Thymus (tissue), 11 donors: ENCODE measurements around the gene ZDHHC22. TPM values are rescaled to one million over a fixed set of nuclear protein-coding genes. Genes with fewer than 3 reads are reported as not detected.

Experiments used
- DNase-seq, 9 donors: peaks; one replicate each; pipeline ENCODE4 v3.0.0-alpha.2; 2013; ENCODE audit warnings: low spot score in 9 of 9, low read depth in 6 of 9, missing footprints in 1 of 9
- H3K27ac ChIP-seq, 2 donors: one replicate each; pipeline ENCODE4 v1.5.1; 2013; ENCODE audit warnings: control low read depth in 1 of 2, low read depth in 1 of 2, low read length in 1 of 2, mild to moderate bottlenecking in 1 of 2, moderate library complexity in 1 of 2
- H3K27me3 ChIP-seq, 2 donors: one replicate each; pipeline ENCODE4 v1.5.1; 2013; ENCODE audit warnings: low read length in 1 of 2; ENCODE audit not compliant: control insufficient read depth in 2 of 2, insufficient read depth in 1 of 2
- H3K36me3 ChIP-seq, 2 donors: one replicate each; pipeline ENCODE4 v1.5.1; 2013; ENCODE audit warnings: low read length in 1 of 2, mild to moderate bottlenecking in 1 of 2, moderate library complexity in 1 of 2; ENCODE audit not compliant: control insufficient read depth in 2 of 2, insufficient read depth in 2 of 2
- H3K4me1 ChIP-seq, 2 donors: one replicate each; pipeline ENCODE4 v1.5.1; 2013; ENCODE audit warnings: low read length in 2 of 2; ENCODE audit not compliant: control insufficient read depth in 2 of 2, insufficient read depth in 2 of 2
- H3K4me3 ChIP-seq, 2 donors: one replicate each; pipeline ENCODE4 v1.5.1; 2013; ENCODE audit warnings: low read length in 2 of 2, control low read depth in 1 of 2, mild to moderate bottlenecking in 1 of 2
- H3K9me3 ChIP-seq, 2 donors: one replicate each; pipeline ENCODE4 v1.5.1; 2013; ENCODE audit warnings: low read length in 1 of 2, mild to moderate bottlenecking in 1 of 2; ENCODE audit not compliant: control insufficient read depth in 2 of 2, insufficient read depth in 1 of 2
- WGBS: extraction: QIAGEN DNeasy Blood & Tissue Kit; methylation state at CpG from one replicate; pipeline ENCODE4 v1.1.7; 2013; 5-methylcytosine and 5-hydroxymethylcytosine counted together
- polyA plus RNA-seq: library from polyadenylated mRNA; stranded (reverse); fragments of 200-250 nt; gene quantifications from one replicate; pipeline ENCODE4 v1.2.3, GENCODE V29; 2013
- total RNA-seq: library from RNA; stranded (reverse); fragments of 120-200 nt; gene quantifications from one replicate; pipeline ENCODE4 v1.2.4, GENCODE V29; 2013
- donor health status: healthy.

The ZDHHC22 gene
- total and polyA plus RNA-seq, 2 donors: 0.05 TPM; not detected in 1

DNA sequence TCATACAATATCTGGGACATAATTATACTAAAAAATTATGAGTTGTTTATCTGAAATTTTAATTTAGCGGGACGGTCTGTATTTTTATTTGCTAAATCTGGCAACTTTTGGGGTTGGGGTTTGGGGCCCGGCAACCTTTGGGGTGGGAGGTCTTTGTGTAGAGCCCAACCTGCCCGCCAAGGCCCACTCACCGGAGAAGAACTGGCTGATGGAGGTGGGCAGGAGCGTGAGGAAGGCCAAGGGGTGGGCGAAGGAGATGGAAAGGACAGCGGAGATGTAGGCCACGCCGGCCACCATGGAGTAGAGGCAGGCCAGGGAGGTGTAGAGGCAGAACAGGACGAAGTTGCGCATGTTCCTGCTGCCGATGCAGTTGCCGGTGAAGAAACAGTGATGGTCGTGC lies 2.6 kb downstream of the ZDHHC22 start:
- Histone ChIP-seq H3K36me3 (no peaks in the 10 kb centered on the region), H3K27me3 (peaks cover 38 to 85% of the 10 kb centered on the region in 2 donors), H3K4me1 (peaks cover 0 to 11% of the 10 kb centered on the region in 2 donors), H3K9me3 (peaks cover 0 to 5% of the 10 kb centered on the region in 2 donors), H3K4me3 (no peak overlapping the region), H3K27ac (no peak overlapping the region)
- WGBS: 87% methylated on average over 15 of the region's 15 CpGs
- DNase-seq: no peak

DNA sequence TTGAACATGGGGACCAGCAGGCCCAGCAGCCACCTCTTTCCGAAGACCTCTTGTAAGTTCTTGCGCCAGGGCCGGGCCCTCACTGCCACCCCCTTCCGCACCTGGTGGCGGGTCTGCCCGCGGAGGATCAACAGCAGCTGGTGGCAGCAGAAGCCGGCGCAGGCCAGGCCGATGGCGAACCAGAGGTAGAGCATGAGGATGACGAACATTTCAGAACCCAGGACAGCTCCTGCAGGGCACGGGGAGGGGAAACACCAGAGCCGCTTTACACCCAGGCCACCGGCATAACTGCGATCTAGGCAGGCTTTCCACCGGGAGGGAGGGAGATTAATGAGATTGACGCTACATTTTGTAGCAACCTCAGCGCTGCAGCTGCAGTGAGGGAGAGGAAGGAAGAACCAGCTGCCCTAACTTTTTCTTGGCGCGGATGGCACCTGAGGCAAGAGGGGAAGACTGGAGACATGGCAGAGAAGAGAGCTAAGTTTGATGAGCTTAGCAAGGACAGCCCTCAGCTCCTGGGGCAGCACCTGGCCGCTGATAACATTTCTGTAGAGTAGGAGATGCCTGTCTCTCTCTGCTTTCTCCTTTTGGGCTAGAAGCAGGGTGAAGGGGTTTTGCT lies 7.8 kb downstream of the ZDHHC22 start:
- DNase-seq: peak; percentile 67 to 90 (median 77)
- Histone ChIP-seq H3K9me3 (no peaks in the 10 kb centered on the region), H3K36me3 (no peaks in the 10 kb centered on the region), H3K4me3 (no peak overlapping the region), H3K4me1 (peaks cover 0 to 5% of the 10 kb centered on the region in 2 donors), H3K27me3 (peaks cover 0 to 55% of the 10 kb centered on the region in 2 donors), H3K27ac (no peak overlapping the region)
- WGBS: 6% methylated on average over 22 of the region's 22 CpGs

DNA sequence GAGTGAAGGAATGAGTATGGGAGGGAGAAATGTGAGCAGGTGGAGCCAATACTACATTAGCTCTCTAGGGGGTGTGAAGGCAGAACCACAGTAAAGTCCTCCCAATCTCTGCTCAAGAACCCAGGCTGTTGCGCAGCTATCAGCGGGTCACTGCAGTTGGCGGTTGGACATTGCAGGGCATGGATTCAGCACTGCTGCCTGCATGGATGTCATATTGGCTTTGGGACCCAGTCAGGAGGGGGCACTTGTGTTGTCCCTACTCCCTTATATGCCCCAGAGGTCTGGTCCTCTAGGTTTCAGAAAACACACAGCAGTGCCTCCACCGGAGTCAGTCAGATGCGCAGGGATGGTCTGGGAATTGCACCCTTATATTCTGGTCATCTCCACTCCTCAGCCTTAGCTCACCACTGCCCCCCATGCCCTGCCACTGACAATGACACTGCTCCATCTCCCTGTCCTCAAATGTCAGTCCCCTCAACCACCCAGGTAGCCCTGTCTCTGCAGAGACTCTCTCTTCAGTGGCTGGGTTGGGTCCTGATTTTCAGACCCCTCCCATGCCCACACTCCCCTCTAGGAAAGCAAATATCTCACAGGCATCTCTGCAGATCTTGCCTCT lies 9.6 kb downstream of the ZDHHC22 start:
- peaks cover 0 to 5% of the 10 kb centered on the region in 2 donors for H3K4me1 ChIP-seq
- no peaks in the 10 kb centered on the region for H3K9me3 ChIP-seq
- no peak overlapping the region for H3K27ac ChIP-seq
- 99% methylated on average over 5 of the region's 5 CpGs for WGBS
- H3K27me3 ChIP-seq: peaks cover 0 to 55% of the 10 kb centered on the region in 2 donors
- H3K4me3 ChIP-seq: no peak overlapping the region
- DNase-seq: no peak
- H3K36me3 ChIP-seq: no peaks in the 10 kb centered on the region

DNA sequence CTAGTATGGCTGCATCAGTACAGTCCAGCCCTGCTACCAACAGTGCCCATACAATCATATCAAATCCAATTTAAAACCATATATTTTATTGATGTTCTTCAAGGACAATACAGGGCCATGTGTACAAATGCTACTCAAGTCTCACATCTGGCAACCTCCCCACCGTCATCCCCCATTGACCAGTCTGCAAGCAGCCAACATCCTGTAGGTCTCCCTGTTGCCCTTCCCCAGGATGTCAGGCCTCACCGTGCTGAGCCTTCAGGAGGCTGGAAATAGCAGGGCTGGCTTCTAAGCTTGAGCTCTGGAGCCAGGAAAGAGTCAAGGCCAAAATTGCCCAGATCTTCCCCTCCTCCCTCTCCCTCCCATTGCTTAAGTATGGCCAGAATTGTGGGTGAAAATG lies 10.4 kb downstream of the ZDHHC22 start:
- Histone ChIP-seq H3K27me3 (peaks cover 0 to 58% of the 10 kb centered on the region in 2 donors), H3K9me3 (no peaks in the 10 kb centered on the region), H3K4me1 (peaks cover 0 to 5% of the 10 kb centered on the region in 2 donors), H3K4me3 (no peak overlapping the region), H3K36me3 (no peaks in the 10 kb centered on the region), H3K27ac (no peak overlapping the region)
- DNase-seq: no peak
- 75% methylated on average over 2 of the region's 2 CpGs for WGBS

DNA sequence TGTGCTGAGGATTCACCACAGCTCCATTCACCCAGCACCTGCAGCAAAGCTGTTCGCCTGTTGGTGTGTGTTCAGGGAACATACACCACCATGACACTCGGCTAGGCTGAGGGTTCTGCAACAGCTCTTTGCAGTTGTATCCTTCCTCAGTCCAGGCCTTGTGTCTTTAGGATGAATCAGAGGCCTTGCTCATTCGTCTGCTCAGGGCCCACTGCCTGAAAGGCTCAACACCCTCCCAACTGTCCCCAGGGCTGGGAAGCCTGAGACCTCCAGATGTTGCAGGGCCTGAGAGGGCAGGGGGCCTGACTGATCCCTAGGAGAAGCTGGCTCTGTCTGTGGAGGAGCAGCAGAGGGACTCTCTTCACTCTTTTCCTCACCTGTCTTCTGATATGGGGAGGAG lies 11.2 kb downstream of the ZDHHC22 start:
- Histone ChIP-seq H3K9me3 (no peaks in the 10 kb centered on the region), H3K36me3 (no peaks in the 10 kb centered on the region), H3K4me3 (no peak overlapping the region), H3K27me3 (peaks cover 4 to 63% of the 10 kb centered on the region in 2 donors), H3K4me1 (peaks cover 0 to 7% of the 10 kb centered on the region in 2 donors), H3K27ac (no peak overlapping the region)
- no peak for DNase-seq
- WGBS: 84% methylated on average over 3 of the region's 3 CpGs

DNA sequence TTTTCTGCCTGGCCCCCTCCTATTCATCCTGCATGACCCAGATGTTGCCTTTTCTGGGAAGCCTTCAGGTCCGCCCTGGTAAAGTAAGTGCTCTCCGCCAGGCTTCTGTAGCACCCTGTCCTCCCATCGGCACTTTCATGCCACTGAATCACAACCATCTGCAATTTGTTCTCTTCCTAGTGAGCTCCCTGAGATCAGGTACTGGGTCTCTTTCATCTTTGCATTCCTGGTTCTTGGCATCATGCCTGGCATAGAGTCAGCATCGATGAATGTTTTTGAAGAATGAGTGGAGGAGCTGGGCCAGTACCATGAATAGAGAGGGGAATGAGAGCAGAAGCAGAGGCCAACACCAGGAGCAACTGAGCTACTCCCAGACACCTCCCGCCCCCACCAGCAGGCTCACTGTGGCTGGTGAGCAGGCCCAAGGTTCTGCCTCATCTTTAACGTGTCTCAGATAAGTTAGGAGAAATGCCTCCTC lies 13.1 kb downstream of the ZDHHC22 start:
- no peak overlapping the region for H3K27ac ChIP-seq
- no peaks in the 10 kb centered on the region for H3K36me3 ChIP-seq
- 88% methylated on average over 6 of the region's 6 CpGs for WGBS
- peaks cover 13 to 70% of the 10 kb centered on the region in 2 donors for H3K27me3 ChIP-seq
- peaks cover 0 to 20% of the 10 kb centered on the region in 2 donors for H3K4me1 ChIP-seq
- DNase-seq: no peak
- H3K4me3 ChIP-seq: no peak overlapping the region
- H3K9me3 ChIP-seq: no peaks in the 10 kb centered on the region

DNA sequence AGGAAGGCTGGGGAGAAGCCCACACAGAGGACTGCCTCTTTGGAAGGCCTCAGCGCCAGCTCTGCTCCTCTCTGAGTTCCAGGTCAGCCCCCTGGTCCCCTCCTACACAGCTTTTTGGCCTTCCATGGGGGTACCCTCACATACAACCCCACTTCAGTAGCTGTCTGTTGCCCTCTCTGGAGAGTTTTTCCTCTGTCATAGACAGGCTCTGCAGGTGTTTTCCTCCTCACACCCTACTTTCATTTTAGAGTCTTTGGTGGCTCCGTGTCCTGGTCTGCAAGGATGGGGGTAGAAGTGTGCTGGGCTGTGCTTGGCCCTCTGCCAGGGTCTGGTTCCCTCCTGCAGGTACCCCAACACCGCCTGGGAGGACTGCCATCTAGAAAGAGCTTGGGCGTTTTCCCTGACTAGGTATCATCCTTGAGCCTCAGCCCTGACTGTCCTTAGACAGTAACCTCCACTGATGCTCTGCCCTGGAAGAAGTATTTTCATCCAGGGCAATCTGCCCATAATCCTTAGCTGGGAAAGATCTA lies 15.1 kb downstream of the ZDHHC22 start:
- Histone ChIP-seq H3K4me3 (no peak overlapping the region), H3K27me3 (peaks cover 13 to 62% of the 10 kb centered on the region in 2 donors), H3K36me3 (no peaks in the 10 kb centered on the region), H3K4me1 (peaks cover 3 to 38% of the 10 kb centered on the region in 2 donors), H3K27ac (no peak overlapping the region), H3K9me3 (no peaks in the 10 kb centered on the region)
- WGBS: 63% methylated on average over 4 of the region's 4 CpGs
- DNase-seq: no peak

DNA sequence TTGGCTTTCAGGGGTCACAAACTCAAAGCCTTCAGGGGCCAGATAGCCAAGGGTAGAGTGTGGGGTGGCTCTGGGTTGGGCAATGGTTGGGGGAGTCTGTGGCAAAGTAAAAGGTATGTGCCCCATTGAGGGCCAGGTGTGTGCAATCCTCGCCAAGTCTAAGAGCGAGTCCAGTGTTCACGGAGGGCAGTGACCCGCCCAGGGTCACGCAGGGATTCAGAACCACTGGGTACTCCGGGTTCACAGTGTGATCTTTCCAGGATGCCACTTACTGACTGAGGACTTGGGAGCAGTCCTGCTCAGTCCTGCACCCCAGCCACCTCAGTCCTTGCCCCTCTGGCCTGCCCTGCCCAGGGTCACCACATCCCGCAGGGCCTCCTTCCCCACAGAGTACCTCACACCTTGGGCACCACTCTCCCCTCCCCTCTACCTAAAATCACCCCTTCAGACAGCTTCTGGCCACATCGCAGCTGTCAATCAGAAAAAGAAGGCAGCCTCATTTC lies 15.7 kb downstream of the ZDHHC22 start:
- Histone ChIP-seq H3K27me3 (peaks cover 13 to 60% of the 10 kb centered on the region in 2 donors), H3K27ac (no peak overlapping the region), H3K4me1 (peaks cover 3 to 44% of the 10 kb centered on the region in 2 donors), H3K4me3 (no peak overlapping the region), H3K36me3 (no peaks in the 10 kb centered on the region), H3K9me3 (no peaks in the 10 kb centered on the region)
- no peak for DNase-seq
- WGBS: 95% methylated on average over 8 of the region's 8 CpGs

DNA sequence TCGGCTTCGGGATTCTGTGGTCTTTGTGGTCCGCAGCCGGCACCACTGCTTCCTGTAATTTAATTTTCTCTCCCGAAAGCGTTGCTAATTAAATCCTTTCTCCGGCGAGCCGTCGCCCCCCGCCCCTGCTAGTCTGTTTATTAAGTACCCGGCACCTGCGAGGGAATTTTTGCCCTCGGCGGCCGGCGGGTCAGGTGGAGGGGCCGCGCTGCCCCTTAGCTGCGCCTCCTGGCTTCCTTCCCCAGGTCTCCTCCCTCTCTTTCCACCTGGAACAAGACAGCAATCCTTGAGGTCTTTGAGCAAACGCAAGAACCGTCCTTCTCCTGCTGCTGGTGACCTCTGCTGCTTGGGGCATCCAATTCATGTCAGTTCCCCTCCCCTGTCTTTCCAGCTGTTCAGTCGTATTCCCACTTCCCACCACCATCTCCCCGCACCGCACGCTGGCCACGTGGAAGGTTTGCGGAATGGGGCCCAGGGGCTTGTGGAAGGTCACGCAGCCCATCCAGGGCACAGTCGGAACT lies 16.2 kb downstream of the ZDHHC22 start:
- peaks cover 3 to 49% of the 10 kb centered on the region in 2 donors for H3K4me1 ChIP-seq
- 14% methylated on average over 30 of the region's 30 CpGs for WGBS
- no peaks in the 10 kb centered on the region for H3K9me3 ChIP-seq
- H3K4me3 ChIP-seq: peak overlapping the region; percentile 9 to 28
- H3K27me3 ChIP-seq: peaks cover 13 to 56% of the 10 kb centered on the region in 2 donors
- H3K27ac ChIP-seq: no peak overlapping the region
- no peak for DNase-seq
- no peaks in the 10 kb centered on the region for H3K36me3 ChIP-seq
